Stimulated activated CD4-positive, alpha-beta T cell treated with anti-CD3 and anti-CD28 coated beads, Interleukin-4, amount 100 ng/mL, for 24 hours (primary cell): Measurements from ENCODE around the gene JMJD1C.

Source experiments
- DNase-seq: peaks from one replicate; pipeline ENCODE4 v3.0.0-alpha.2; 2020

The JMJD1C gene

DNA sequence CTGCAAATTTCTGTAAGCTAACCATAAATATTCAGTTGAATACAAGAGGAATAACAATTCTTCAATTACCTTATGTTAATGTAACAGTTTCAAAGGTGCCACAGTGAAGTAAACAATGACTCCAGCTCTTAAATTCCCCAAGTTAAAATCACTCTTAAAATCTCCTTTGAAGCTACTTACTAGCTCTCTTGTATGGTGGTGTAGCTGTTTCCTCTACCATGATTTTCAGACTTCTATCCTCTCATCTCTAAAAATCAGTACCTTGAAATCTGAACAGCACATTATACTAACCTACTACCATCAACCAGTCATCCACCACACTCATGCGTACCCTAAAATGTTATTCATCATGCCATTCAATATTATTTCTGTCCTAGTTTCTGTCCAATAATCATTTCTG is 29.6 kb downstream of the JMJD1C start:
- DNase-seq, result no peak

DNA sequence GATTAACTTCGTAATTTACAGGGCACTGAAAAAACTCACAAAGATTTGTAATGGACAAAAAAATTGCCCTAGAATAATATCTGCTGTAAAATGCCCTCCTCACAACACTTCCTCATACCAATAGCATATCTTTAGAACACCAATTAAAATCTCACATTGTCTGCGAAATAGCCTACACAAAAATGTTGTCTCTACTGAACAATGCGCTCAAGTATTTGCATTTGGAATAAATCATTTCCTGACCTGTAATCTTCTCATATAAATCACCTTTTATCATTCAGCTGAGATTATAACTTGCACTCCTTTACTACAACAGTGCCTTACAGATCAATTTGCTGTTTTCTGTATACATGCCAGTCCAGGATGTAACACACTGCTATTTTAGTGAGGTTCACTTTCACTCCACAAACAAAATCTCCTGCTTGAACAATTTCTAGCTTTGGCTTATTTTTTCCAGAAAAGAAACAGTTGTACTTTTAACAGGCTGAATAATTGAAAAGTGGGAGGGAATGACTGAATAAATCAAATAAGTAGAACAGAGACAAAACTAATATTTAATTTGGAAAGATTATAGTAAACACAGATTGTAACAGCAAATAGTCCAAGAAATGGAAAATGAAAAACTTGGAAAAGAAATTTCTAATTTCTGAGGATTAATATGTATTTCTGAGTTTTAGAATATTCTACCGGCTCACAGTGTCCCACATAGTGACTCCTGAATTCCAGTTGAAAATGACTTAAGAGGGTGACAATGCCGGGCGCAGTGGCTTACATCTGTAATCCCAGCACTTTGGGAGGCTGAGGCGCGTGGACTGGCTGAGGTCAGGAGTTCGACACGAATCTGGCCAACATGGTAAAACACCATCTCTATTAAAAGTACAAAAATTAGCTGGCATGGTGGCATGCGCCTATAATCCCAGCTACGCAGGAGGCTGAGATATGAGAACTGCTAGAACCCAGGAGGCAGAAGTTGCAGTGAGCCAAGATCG is 30.6 kb downstream of the JMJD1C start:
- no peak for DNase-seq

DNA sequence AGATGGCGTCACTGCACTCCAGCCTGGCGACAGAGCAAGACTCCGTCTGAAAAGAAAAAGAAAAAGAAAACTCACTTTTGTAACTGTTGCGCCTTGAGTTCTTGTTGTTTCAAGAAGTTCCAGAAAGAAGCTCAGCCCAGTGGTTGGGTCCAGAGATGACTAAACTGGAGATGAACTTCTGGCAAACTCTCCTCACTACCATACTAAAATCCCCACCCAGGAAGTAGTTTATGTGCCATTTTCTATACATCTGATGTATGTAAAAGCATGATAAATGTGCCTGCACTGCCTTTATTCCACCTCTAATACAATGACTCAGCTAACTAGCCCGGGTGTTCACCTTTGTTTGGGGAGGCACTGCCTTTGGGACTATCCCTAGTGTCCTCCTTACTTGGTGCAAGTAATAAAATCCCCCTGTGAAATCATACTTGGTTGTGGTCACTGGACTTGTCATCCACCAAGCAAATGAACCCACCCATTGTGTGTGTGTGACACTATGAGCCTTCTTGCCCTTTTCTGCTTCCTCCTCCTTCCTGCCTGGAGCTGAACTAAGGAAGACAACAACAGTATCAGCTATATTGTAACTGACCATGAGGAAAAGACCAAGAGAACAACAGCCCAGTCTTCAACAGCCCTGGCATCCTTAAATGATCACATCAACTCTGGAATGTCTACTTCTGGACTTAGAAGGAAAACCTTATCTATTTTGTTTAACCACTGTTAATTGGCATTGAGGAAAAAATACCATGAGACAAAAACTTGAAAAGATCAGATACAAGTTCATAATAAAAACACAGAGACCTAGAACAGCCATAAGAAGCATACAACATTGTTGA is 33.6 kb downstream of the JMJD1C start:
- no peak for DNase-seq

DNA sequence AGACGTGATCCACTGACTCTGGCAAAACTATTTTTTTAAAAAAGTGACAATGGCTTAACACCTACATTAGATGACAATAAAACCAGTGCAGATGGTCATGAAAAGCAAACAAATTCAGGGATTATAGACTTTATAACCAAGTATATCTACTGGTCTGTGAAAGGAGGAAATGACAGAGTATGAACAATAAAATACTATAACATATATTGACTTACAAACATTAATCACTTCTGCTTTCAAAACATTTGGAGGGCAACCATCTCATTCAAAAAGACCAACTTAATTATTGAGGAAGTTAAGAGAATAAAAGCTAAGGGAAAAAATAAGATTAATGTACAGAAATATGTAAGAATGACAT is 34.8 kb downstream of the JMJD1C start:
- DNase-seq, result no peak

DNA sequence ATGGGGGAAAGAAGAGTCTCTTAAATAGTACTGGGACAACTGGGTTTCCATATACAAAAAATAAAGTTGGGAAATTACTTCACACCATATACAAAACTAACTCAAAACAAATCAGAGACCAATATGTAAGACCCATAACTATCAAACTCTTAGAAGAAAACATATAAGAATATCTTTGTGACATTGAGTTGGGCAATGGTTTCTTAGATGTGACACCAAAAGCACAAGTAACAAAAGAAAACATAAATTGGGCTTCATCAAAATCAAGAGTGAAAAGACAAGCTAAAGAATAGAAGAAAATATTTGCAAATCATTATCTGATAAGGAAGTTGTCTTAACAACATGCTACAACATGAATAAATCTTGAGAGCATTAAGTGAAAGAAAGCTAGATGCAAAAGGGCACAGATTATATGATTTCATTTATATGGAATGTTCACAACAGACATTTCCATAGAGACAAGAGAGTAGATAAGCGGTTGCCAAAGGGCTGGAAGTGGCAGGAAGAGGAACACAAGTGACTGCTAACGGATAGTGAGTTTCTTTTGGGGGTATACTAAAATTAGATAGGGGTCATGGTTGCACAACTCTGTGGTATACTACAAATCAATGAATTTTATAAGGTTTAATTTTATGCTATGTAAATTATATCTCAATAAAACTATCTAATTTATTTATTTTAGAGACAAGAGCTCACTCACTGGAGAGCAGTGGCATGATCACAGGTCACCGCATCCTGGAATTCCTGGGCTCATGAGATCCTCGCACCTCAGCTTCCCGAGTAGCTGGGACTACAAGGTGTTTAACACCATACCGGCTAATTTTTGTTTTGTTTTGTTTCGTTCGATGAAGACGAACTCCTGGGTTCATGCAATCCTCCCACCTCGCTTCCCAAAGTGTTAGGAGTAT is 35.4 kb downstream of the JMJD1C start:
- no peak for DNase-seq

GRCh38 chr10:63429281-63429680 is 36.5 kb downstream of the JMJD1C start:
- no peak for DNase-seq

- DNase-seq, result no peak
Observed at GRCh38 chr10:63427013-63427412, 38.8 kb downstream of the JMJD1C start.

GRCh38 chr10:63425512-63425911 is 40.3 kb downstream of the JMJD1C start:
- DNase-seq, result no peak

- DNase-seq, result no peak
Observed at GRCh38 chr10:63424576-63424975, 41.2 kb downstream of the JMJD1C start.

GRCh38 chr10:63423494-63423893 is 42.3 kb downstream of the JMJD1C start:
- DNase-seq, result no peak

DNA sequence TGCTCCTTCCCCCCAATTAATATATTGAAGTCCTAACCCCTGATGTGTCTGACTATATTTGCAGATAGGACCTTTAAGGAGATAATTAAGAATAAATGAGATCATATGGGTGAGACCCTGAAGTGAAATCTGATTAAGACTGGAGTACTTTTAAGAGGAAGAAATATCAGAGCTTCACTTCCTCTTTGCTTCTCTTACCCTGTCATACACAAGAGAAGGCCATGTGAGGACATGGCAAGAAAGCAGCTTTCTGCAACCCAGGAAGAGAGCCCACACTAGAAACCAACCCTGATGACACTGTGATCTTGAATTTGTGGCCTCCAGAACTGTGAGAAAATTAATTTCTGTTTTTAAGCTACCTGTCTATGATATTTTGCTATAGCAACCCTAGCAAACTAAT is 44.2 kb downstream of the JMJD1C start:
- DNase-seq, result no peak

DNA sequence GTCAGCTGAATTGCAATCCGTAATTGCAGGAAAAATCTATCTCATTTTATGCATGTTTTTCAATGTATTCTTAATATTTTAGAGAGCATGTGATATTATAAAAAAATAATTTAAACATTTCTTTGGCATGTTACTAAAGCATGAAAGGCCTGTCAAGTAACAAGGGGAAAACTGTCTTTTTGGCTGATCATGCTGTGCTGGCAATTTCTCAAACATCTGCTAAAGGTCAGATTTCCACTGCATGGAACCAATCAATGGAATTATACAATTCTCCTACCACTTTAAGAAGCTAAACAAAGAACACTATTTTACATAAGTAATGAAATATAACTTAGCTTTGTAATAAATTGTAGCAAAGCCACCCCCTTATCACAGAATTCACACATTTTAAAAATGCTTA is 49.4 kb downstream of the JMJD1C start:
- no peak for DNase-seq

DNA sequence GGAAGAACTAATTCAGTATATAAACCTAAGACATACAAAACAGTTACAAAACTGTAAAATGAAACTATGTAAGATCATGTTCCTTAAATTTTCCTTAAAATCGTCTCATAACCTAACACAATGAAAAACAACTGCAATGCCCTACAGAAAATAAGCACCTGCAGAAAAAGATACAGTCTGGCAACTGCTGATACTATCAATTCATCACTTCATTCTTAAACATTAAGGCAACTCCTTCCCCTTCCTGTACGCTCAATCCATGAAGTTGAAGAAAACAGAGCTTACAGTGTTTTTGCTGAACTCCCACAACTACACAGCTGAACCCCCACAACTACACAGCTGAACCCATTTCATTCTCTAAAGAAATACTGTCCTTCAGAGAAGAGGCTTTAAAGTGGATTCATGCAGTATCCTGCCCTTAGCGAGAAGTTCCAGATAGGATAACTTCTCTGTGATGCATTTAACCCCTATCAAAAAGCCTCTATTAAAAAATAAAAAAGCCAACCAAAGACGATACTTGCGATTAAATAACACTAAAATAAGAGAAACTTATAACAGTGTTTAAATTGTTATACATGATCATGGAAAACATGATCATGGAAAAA is 50.0 kb downstream of the JMJD1C start:
- no peak for DNase-seq

DNA sequence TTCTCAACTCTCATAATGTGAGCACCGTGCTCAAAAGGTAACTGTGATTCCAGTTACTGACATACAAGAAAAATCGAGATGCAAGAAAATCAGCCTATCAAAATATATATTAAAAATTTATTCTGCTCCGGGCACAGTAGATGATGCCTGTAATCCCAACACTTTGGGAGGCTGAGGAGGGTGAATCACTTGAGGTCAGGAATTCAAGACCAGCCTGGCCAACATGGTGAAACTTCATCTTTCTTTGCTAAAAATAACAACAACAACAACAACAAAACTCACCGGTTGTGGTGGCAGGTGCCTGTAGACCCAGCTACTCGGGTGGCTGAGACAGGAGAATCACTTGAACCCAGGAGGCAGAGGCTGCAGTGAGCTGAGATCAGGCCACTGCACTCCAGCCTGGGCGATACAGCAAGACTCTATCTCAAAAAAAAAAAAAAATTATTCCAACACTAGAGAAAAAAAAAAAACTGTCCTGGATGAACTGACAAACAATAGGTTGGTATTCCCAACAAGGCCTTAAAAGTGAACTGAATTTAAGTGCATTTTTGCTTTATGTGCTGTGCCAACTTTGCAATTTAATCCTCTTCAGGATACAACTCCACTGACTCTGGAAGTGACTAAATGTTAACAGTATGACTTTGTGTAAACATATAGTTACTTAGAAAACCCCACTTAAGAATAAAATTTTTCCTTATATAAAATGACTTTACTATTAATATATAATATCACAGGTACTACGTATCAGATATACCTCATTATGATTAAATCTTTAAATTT is 51.1 kb downstream of the JMJD1C start:
- DNase-seq, result no peak

DNA sequence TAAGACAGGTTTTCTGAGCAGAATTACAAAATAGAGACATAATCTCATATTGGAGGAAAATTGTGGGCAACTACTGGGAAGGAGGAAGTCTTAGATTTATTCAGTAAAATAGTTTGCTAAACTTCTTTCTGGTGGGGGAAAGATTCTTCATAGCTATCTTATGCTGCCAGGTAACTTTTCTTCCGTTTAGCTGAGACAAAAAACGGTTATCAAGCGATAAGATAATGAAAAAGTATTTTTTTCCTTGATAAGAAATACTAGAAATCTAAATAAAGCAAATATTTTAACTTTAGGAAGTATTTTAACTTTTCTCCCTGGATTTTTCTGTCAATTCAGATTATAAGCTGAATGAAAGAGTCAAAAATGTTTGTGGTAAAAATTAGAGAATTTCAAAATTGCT is 52.3 kb downstream of the JMJD1C start:
- DNase-seq, result no peak

- DNase-seq, result no peak
Observed at GRCh38 chr10:63412304-63412703, 53.5 kb downstream of the JMJD1C start.

- DNase-seq, result no peak
Observed at GRCh38 chr10:63410633-63411032, 55.1 kb downstream of the JMJD1C start.

GRCh38 chr10:63409465-63410027 is 56.2 kb downstream of the JMJD1C start:
- DNase-seq, result no peak

DNA sequence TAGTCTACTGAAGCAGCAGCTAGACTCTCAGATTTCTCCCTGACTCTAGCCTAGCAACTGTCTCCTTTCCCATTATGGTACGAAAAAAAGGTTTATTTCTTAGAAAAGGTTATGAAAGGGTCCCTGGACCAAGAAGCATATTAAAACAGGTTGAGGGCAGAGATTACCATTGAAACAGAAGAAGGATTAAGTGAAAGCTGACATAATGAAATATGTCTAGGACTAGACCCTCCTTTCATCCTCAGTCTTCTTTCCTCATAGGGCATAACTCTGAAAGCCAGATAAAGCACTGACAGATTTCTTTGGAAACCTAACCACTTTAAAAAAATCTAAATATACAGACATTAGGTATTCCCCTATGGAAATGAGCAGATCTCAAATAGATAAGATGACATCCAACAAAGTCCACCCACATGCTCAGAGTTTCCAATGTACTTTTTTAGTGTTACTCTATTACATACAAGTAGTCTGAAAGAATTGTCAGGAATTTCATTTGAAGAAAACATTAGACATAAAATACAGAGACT is 58.6 kb downstream of the JMJD1C start:
- DNase-seq, result no peak

- no peak for DNase-seq
Observed at GRCh38 chr10:63396133-63396761, 69.5 kb downstream of the JMJD1C start.

- no peak for DNase-seq
Observed at GRCh38 chr10:63393050-63393449, 72.7 kb downstream of the JMJD1C start.
